HG02759 (cell line): Measurements from ENCODE around the gene MTURN.
A peak's percentile ranks its signal among the peaks of the same experiment; 100 is the strongest.

Source experiments
- ATAC-seq: cut with Tn5 transposase; IDR thresholded peaks from one replicate; pipeline ENCODE4 v1.9.1; 2021; ENCODE audit warnings: mild to moderate bottlenecking, moderate library complexity; ENCODE audit not compliant: unreplicated experiment

Gene MTURN

GRCh38 chr7:30201921-30202320 is 67.1 kb downstream of the MTURN start:
- ATAC-seq, result peak; percentile 17

GRCh38 chr7:30202671-30203070 is 67.9 kb downstream of the MTURN start:
- no peak for ATAC-seq

GRCh38 chr7:30206491-30206890 is 71.7 kb downstream of the MTURN start:
- no peak for ATAC-seq

- ATAC-seq, result no peak
Observed at GRCh38 chr7:30206942-30207341, 72.2 kb downstream of the MTURN start.

- ATAC-seq, result no peak
Observed at GRCh38 chr7:30207376-30207775, 72.6 kb downstream of the MTURN start.

GRCh38 chr7:30209951-30210350 is 75.2 kb downstream of the MTURN start:
- ATAC-seq, result no peak
